Osteoblast (primary cell): ENCODE data around the gene DLX4. TPM values are rescaled to one million over a fixed set of nuclear protein-coding genes. Genes with fewer than 3 reads are reported as not detected.
A peak's percentile ranks its signal among the peaks of the same experiment; 100 is the strongest.

Source experiments
- DNase-seq: peaks from one replicate; pipeline ENCODE4 v3.0.0; 2011; ENCODE audit warnings: low spot score, mixed read lengths; ENCODE audit not compliant: insufficient read length; ENCODE audit errors: missing footprints
- H2AFZ ChIP-seq: 2 replicates; pipeline ENCODE4 v1.6.0; 2011; ENCODE audit warnings: mild to moderate bottlenecking, low read length
- H3K27ac ChIP-seq: 2 replicates; pipeline ENCODE4 v1.5.1; 2011; ENCODE audit warnings: mild to moderate bottlenecking, low read depth, low read length, moderate library complexity
- H3K27me3 ChIP-seq: 2 replicates; pipeline ENCODE4 v1.6.0; 2012; ENCODE audit warnings: mild to moderate bottlenecking, control low read depth, inconsistent platforms, low read length, moderate library complexity; ENCODE audit not compliant: insufficient read depth
- H3K36me3 ChIP-seq: 2 replicates; pipeline ENCODE4 v1.5.1; 2011; ENCODE audit warnings: mild to moderate bottlenecking, low read length, control low read depth, moderate library complexity; ENCODE audit not compliant: insufficient read depth
- H3K4me1 ChIP-seq: 2 replicates; pipeline ENCODE4 v1.5.1; 2011; ENCODE audit warnings: mild to moderate bottlenecking, low read length, control low read depth, moderate library complexity; ENCODE audit not compliant: insufficient read depth
- H3K4me2 ChIP-seq: 2 replicates; pipeline ENCODE4 v1.6.0; 2011; ENCODE audit warnings: mild to moderate bottlenecking, low read length; ENCODE audit not compliant: insufficient read depth
- H3K4me3 ChIP-seq: fragments of 200-600 bp; sonication (generic); 3 replicates; pipeline ENCODE4 v1.5.1; 2012; ENCODE audit warnings: mild to moderate bottlenecking, low read length, inconsistent platforms; ENCODE audit not compliant: insufficient read depth
- H3K79me2 ChIP-seq: 2 replicates; pipeline ENCODE4 v1.6.0; 2012; ENCODE audit warnings: mild to moderate bottlenecking, low read length, control low read depth, inconsistent platforms; ENCODE audit not compliant: insufficient read depth
- H3K9me3 ChIP-seq: 2 replicates; pipeline ENCODE4 v1.5.1; 2011; ENCODE audit warnings: low read depth, low read length, control low read depth
- H4K20me1 ChIP-seq: 2 replicates; pipeline ENCODE4 v1.6.0; 2012; ENCODE audit warnings: mild to moderate bottlenecking, low read length, control low read depth; ENCODE audit not compliant: insufficient read depth
- total RNA-seq: library from RNA; depleted of rRNA; stranded (reverse); fragments of >200 nt; gene quantifications from 2 replicates; pipeline ENCODE4 v1.2.3, GENCODE V29; 2012
- TF ChIP-seq, protein P1 (sequence below): IDR thresholded peaks from 2 replicates; pipeline ENCODE4 v1.5.1; 2011; ENCODE audit warnings: mild to moderate bottlenecking, low read depth, low read length, moderate library complexity; ENCODE audit errors: extremely low read depth

DLX4 gene
- total RNA-seq, 1 donor = under 0.01 TPM

DNA sequence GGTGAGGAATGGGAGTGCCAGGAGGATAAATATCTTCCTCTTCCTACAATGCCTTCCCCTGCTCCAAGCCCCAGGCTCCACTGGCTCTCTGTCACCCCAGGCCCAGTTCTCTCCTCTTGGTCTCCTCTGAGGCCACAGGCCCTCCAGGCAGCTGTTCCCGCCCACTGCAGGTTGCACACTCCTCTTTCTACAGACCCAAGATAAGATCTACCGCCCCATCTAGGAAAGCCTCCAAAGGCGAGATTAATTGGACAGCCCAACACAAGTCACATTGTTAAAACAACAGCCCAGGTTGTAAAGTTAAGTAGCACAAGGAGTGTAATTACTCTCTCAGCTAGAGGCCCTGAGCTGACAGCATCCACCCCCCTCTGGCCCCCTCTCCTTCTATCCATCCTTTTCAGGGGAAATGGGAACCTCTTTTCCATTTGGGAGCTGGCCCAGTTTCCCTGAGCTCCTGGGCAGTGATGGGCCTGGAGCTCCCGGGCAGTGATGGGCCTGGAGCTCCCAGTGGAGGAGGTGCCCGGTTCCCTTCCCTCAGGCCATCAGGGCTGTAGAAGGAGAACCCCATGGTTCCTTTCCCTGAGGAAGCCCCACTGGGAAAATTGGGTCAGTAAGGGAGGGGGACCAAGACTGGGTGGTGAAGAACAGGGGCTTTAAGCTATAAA is 7.3 kb downstream of the DLX4 start:
- H3K9me3 ChIP-seq = no peaks in the 10 kb centered on the region
- no peak overlapping the region for H2AFZ ChIP-seq
- no peak overlapping the region for H3K4me2 ChIP-seq
- no peaks in the 10 kb centered on the region for H4K20me1 ChIP-seq
- DNase-seq = peak; percentile 84
- no peak overlapping the region for H3K27ac ChIP-seq
- H3K4me1 ChIP-seq = peaks cover 38% of the 10 kb centered on the region
- no peaks in the 10 kb centered on the region for H3K36me3 ChIP-seq
- H3K4me3 ChIP-seq = no peak overlapping the region
- H3K79me2 ChIP-seq = no peaks in the 10 kb centered on the region
- TF ChIP-seq, protein P1, sequence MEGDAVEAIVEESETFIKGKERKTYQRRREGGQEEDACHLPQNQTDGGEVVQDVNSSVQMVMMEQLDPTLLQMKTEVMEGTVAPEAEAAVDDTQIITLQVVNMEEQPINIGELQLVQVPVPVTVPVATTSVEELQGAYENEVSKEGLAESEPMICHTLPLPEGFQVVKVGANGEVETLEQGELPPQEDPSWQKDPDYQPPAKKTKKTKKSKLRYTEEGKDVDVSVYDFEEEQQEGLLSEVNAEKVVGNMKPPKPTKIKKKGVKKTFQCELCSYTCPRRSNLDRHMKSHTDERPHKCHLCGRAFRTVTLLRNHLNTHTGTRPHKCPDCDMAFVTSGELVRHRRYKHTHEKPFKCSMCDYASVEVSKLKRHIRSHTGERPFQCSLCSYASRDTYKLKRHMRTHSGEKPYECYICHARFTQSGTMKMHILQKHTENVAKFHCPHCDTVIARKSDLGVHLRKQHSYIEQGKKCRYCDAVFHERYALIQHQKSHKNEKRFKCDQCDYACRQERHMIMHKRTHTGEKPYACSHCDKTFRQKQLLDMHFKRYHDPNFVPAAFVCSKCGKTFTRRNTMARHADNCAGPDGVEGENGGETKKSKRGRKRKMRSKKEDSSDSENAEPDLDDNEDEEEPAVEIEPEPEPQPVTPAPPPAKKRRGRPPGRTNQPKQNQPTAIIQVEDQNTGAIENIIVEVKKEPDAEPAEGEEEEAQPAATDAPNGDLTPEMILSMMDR = no peak
- peaks cover 38% of the 10 kb centered on the region for H3K27me3 ChIP-seq

DNA sequence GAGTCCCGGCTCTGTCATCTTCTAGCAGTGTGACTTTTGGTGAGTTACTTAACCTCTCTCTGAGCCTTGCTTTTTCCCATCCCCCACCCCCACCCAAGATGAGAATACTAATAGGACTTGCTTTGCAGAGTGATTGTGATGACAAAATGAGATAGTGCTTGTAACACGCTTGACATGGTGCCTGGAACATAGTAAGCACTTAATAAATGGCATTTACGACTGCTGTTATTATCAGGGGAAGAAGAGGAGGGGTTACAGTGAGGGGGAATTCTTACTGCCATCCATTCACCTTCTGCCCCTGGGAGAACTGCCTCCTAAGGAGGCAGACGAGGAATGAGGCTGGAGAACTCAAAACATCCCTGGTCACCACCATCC is 7.8 kb downstream of the DLX4 start:
- Histone ChIP-seq H3K4me1 (peaks cover 34% of the 10 kb centered on the region), H3K4me2 (no peak overlapping the region), H3K27me3 (peaks cover 33% of the 10 kb centered on the region), H3K4me3 (no peak overlapping the region), H4K20me1 (no peaks in the 10 kb centered on the region), H3K27ac (no peak overlapping the region), H3K9me3 (no peaks in the 10 kb centered on the region), H3K79me2 (no peaks in the 10 kb centered on the region), H2AFZ (no peak overlapping the region), H3K36me3 (no peaks in the 10 kb centered on the region)
- TF ChIP-seq, protein P1 = no peak
- peak; percentile 30 for DNase-seq

DNA sequence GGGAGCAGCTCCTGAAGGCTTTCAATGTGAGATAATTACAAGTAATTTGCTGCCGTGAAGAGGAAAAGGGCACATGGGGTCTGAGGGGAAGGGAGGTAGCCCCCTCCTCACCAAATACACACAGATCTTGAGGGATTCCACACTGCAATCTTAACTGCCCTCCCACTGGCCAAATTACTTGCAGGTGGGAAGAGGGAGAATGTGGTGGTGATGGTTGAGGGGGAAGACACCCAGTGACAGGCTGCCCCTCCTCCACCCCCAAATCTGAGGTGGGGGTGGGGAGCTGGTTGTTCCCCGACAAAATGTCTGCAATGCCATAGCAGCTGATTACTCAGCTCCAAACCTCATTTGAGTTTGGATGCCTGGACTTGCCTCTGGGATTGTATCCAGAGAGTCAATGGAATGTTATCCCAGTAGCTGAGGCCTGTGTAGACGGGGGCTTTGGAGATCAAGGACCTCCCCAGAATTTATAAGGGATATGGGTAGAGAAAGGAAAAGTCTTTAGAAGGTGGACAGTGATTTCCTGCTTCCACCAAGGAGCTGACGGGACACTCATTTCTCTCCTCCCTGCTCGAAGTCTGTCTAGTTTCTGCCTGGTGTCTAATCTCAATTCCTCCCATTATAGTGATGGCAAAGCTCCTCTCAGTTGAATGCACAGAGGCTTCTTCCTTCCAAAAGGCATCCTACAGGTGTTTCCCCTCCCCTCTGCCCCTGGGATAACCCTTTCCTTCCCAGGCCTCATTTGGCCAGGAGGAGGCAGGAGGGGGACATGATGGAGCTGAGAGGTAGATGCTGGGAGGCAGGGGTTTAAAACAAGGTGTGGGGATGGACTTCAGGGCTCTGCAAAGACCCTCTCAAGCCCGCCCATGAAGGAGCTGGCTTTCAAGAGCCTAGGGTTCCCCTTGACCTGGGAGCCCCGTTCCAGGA is 8.7 kb downstream of the DLX4 start:
- no peaks in the 10 kb centered on the region for H4K20me1 ChIP-seq
- peak; percentile 87 for DNase-seq
- H3K27ac ChIP-seq = no peak overlapping the region
- peaks cover 24% of the 10 kb centered on the region for H3K27me3 ChIP-seq
- no peak overlapping the region for H3K4me2 ChIP-seq
- no peaks in the 10 kb centered on the region for H3K79me2 ChIP-seq
- H3K4me1 ChIP-seq = peaks cover 30% of the 10 kb centered on the region
- H2AFZ ChIP-seq = no peak overlapping the region
- no peak overlapping the region for H3K4me3 ChIP-seq
- H3K36me3 ChIP-seq = no peaks in the 10 kb centered on the region
- no peaks in the 10 kb centered on the region for H3K9me3 ChIP-seq
- TF ChIP-seq, protein P1 = no peak

DNA sequence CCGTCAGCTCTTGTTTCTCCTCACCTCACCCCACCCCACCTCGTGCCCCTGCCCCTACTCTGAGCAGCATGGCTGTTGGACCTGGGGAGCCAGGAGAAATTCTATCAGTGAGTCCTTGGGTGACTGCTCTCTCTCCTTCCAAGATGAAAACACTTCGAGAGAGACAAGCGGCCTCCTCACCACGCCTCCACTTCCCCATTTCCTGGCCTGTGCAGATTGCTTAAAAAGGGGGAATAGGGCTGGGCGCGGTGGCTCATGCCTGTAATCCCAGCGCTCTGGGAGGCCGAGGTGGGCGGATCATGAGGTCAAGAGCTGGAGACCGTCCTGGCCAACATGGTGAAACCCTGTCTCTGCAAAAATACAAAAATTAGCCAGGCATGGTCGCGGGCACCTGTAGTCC is 9.5 kb downstream of the DLX4 start:
- Histone ChIP-seq H3K4me1 (peaks cover 30% of the 10 kb centered on the region), H2AFZ (peak overlapping the region; percentile 22), H3K9me3 (no peaks in the 10 kb centered on the region), H4K20me1 (no peaks in the 10 kb centered on the region), H3K27ac (no peak overlapping the region), H3K4me2 (no peak overlapping the region), H3K27me3 (peaks cover 16% of the 10 kb centered on the region), H3K79me2 (no peaks in the 10 kb centered on the region), H3K36me3 (no peaks in the 10 kb centered on the region), H3K4me3 (no peak overlapping the region)
- DNase-seq = peak; percentile 30
- TF ChIP-seq, protein P1 = no peak
